ENCODE measurements around the gene PHF11. TPM values are rescaled to one million over a fixed set of nuclear protein-coding genes. Genes with fewer than 3 reads are reported as not detected.

PHF11 gene
- total RNA-seq, 6 experiments from 2014 or later: 17.6 to 31.0 (median 25.3) TPM

DNA sequence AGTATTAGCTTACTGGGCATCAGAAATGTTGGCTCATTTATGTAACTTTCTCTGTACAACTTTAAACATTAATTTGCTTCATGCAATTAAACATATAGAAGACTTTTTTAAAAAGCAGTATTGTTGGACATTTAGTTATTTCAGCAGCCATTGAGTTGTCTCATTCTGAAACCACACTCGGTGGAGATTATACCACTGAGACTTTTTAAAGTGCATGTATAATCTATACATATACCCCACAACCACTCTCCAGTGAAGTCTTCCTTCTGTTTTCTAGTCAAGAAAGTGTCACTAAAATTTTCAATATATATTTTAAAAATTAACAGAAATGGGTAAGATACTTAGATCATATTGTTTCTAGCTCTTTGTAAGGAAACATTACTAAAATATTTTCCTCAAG, 36.2 kb upstream of the PHF11 start:
- no peak overlapping the region for H3K4me3 Mint-ChIP-seq
- H3K9me3 Mint-ChIP-seq: peaks cover 16% of the 10 kb centered on the region
- H3K36me3 Mint-ChIP-seq (ENCODE audit: low read depth): peaks cover 46% of the 10 kb centered on the region
- no peaks in the 10 kb centered on the region for H3K27me3 Mint-ChIP-seq (ENCODE audit: insufficient read depth)
- DNase-seq: no peak
- TF ChIP-seq, protein P1, sequence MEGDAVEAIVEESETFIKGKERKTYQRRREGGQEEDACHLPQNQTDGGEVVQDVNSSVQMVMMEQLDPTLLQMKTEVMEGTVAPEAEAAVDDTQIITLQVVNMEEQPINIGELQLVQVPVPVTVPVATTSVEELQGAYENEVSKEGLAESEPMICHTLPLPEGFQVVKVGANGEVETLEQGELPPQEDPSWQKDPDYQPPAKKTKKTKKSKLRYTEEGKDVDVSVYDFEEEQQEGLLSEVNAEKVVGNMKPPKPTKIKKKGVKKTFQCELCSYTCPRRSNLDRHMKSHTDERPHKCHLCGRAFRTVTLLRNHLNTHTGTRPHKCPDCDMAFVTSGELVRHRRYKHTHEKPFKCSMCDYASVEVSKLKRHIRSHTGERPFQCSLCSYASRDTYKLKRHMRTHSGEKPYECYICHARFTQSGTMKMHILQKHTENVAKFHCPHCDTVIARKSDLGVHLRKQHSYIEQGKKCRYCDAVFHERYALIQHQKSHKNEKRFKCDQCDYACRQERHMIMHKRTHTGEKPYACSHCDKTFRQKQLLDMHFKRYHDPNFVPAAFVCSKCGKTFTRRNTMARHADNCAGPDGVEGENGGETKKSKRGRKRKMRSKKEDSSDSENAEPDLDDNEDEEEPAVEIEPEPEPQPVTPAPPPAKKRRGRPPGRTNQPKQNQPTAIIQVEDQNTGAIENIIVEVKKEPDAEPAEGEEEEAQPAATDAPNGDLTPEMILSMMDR (IDR thresholded peaks at IDR 0.05): no peak
- no peak overlapping the region for H3K27ac Mint-ChIP-seq
- peaks cover 32% of the 10 kb centered on the region for H3K4me1 Mint-ChIP-seq (ENCODE audit: low read depth)

DNA sequence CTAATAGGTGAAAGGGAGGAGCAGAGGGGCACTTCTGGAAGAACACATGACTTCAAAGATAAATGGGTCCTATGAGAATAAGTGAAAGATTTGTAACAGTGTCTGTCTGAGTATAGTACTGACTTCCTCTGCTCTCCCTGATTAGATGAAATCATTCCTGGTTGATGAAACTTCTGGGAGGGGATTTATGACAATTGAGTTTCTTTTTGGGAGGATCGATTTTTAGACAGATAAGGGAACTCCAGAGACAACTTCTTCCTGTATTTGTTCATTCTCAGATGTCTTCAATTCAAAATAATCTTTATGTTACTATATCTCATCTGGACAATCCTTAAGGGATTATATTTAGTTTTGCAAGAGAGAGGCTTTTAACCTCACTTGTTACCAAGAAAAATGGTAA, 31.7 kb upstream of the PHF11 start:
- Mint-ChIP-seq H3K27me3 (ENCODE audit: insufficient read depth) (no peaks in the 10 kb centered on the region), H3K36me3 (ENCODE audit: low read depth) (peaks cover 40% of the 10 kb centered on the region), H3K4me1 (ENCODE audit: low read depth) (no peaks in the 10 kb centered on the region)

DNA sequence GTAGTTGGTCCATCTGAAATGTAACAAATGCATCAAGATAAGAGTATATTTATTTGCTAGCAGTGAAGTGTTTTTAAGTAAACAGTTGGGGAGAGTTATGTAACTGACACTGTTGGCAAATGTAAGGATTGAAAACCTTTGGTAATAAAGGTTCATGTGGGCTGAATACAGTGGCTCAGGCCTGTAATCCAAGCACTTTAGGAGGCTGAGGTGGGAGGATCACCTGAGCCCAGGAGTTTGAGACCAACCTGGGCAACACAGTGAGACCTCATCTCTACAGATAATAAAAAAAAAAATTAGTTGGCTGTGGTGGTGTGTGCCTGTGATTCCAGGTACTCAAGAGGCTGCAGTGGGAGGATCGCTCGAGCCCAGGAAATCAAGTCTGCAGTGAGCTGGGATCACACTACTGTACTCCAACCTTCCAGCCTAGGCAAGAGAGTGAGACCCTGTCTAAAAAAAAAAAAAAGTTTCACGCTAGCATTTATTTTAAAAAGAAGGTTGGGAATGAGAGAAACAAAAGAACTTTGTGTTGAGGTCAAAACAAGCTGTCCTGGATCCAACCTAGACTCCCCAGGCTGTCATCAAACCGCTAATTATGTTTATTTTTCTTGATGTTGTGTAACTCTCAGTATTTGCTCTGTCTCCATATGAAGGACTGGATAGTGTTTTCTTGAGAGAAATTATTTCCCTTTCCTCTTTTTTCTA, 31.0 kb upstream of the PHF11 start:
- no peak for DNase-seq
- Mint-ChIP-seq H3K36me3 (ENCODE audit: low read depth) (peaks cover 40% of the 10 kb centered on the region), H3K4me1 (ENCODE audit: low read depth) (no peaks in the 10 kb centered on the region), H3K4me3 (no peak overlapping the region), H3K27me3 (ENCODE audit: insufficient read depth) (no peaks in the 10 kb centered on the region), H3K27ac (no peak overlapping the region), H3K9me3 (peaks cover 16% of the 10 kb centered on the region)
- TF ChIP-seq, protein P1 (IDR thresholded peaks at IDR 0.05): no peak

More for the DNA sequence above, 31.7 kb upstream of the PHF11 start:
- Mint-ChIP-seq H3K9me3 (peaks cover 16% of the 10 kb centered on the region), H3K27ac (no peak overlapping the region), H3K4me3 (no peak overlapping the region)
- TF ChIP-seq, protein P1 (IDR thresholded peaks at IDR 0.05): no peak
- no peak for DNase-seq

DNA sequence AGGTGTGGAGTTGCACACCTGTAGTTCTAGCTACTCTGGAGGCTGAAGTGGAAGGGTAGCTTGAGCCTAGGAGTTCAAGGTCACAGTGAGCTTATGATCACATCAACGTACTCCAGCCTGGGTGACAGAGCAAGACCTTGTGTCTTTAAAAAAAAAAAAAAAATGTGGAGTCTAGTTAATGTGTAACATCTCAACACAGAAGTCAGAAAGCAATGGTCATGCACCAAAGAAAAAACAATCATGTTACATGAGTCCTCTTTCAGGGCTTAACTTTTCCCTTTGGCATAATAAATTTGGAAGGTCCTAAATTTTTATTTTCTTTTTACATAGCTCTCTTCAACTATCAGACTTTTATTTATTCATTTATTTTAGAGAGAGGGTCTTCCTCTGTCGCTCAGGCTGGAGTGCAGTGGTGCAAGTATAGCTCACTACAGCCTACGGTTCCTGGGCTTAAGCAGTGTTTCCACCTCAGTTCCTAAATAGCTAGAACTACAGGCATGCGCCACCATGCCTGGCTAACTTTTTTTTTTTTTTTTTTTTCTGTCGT, 29.4 kb upstream of the PHF11 start:
- H3K36me3 Mint-ChIP-seq (ENCODE audit: low read depth): peaks cover 31% of the 10 kb centered on the region
- no peaks in the 10 kb centered on the region for H3K4me1 Mint-ChIP-seq (ENCODE audit: low read depth)
- peaks cover 16% of the 10 kb centered on the region for H3K9me3 Mint-ChIP-seq
- no peak for DNase-seq
- no peaks in the 10 kb centered on the region for H3K27me3 Mint-ChIP-seq (ENCODE audit: insufficient read depth)
- no peak overlapping the region for H3K27ac Mint-ChIP-seq
- no peak overlapping the region for H3K4me3 Mint-ChIP-seq
- TF ChIP-seq, protein P1 (IDR thresholded peaks at IDR 0.05): no peak

DNA sequence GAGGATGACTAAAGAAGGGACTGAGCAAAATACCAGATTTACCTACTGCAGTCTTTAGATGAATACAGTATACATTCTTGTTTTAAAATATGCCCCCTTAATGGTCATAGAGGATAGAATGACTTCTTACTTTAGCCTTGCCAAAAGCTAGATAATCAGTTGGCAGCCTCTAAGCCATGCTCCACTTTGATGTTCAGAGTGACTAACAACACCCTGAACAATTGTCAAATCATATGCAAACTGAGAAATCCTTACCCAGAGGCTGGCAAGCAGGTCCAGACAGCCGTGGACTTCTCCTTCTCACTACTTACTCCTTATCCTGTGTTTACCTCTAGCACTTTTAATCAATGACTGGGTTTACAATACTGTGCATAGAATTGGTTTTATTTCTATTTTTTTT, 23.6 kb upstream of the PHF11 start:
- no peaks in the 10 kb centered on the region for H3K4me1 Mint-ChIP-seq (ENCODE audit: low read depth)
- H3K27me3 Mint-ChIP-seq (ENCODE audit: insufficient read depth): no peaks in the 10 kb centered on the region
- no peak for DNase-seq
- TF ChIP-seq, protein P1 (IDR thresholded peaks at IDR 0.05): no peak
- no peak overlapping the region for H3K4me3 Mint-ChIP-seq
- H3K36me3 Mint-ChIP-seq (ENCODE audit: low read depth): peaks cover 5% of the 10 kb centered on the region; the same call in 1 of the 2 replicates
- H3K27ac Mint-ChIP-seq: no peak overlapping the region
- H3K9me3 Mint-ChIP-seq: no peaks in the 10 kb centered on the region
